ENCODE measurements around the gene GMPPA. TPM values are rescaled to one million over a fixed set of nuclear protein-coding genes. Genes with fewer than 3 reads are reported as not detected.
A peak's percentile ranks its signal among the peaks of the same experiment; 100 is the strongest.

Gene GMPPA
- total and polyA plus RNA-seq, 4 donors: 17.0 to 135 (median 40.4) TPM

DNA sequence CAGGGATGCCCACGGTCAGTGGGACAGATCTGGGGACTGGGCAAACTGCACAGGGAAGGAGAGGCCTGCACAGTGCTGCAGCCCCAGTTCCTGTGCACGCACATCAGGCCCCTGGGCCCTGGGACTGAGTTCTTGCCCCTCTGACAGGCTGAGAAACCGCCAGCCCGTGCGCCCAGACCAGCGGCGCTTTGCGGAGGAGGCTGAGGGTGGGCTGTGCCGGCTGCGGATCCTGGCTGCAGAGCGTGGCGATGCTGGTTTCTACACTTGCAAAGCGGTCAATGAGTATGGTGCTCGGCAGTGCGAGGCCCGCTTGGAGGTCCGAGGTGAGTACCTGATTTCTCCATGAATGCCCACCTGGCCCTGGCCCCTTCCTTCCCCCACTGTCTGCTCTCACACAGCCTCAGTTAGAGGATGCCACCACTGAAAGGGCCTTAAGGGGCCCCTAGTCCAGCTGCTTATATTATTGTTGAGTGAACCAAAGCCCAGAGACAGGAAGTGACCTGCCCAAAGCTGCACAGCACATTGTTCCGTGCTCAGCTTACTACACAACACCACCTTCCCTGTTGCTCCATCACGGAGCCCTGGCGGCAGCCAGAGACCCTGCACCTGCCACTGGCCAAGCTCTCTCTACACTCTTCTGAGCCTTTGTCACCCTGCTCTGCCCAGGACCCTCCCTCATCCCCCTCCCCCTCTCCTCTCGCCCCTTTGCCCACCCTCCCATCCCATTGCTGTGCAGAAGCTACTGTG, 34.2 kb upstream of the GMPPA start:
- intact Hi-C loops (cut with DNase I): loop anchor here (5.0 kb wide), 1 partner anchor 33 kb away; the partner anchor contains the start of gene GMPPA (in 2 of the 2)
- peak overlapping the region in 1 of 2 donors; percentile 31 for H3K27ac ChIP-seq (ENCODE audit: low read depth in 1 of 2, low read length in 2 of 2)
- H3K4me1 ChIP-seq (ENCODE audit: control insufficient read depth in 1 of 2, insufficient read depth in 2 of 2, low read length in 2 of 2): peaks cover 0 to 3% of the 10 kb centered on the region in 2 donors
- peaks cover 0 to 13% of the 10 kb centered on the region in 2 donors for H3K36me3 ChIP-seq (ENCODE audit: control insufficient read depth in 1 of 2, insufficient read depth in 2 of 2, low read length in 1 of 2)
- 80 to 83% methylated on average over 20 to 21 of the region's 21 CpGs for WGBS, 2 donors
- no peak for ATAC-seq (ENCODE audit: low FRiP score)
- H3K4me3 ChIP-seq (ENCODE audit: low read length in 2 of 2): no peak overlapping the region
- H3K27me3 ChIP-seq (ENCODE audit: control insufficient read depth in 1 of 2, insufficient read depth in 2 of 2, low read length in 1 of 2): no peaks in the 10 kb centered on the region
- H3K9me3 ChIP-seq (ENCODE audit: control insufficient read depth, low read length): no peaks in the 10 kb centered on the region
- DNase-seq: no peak

DNA sequence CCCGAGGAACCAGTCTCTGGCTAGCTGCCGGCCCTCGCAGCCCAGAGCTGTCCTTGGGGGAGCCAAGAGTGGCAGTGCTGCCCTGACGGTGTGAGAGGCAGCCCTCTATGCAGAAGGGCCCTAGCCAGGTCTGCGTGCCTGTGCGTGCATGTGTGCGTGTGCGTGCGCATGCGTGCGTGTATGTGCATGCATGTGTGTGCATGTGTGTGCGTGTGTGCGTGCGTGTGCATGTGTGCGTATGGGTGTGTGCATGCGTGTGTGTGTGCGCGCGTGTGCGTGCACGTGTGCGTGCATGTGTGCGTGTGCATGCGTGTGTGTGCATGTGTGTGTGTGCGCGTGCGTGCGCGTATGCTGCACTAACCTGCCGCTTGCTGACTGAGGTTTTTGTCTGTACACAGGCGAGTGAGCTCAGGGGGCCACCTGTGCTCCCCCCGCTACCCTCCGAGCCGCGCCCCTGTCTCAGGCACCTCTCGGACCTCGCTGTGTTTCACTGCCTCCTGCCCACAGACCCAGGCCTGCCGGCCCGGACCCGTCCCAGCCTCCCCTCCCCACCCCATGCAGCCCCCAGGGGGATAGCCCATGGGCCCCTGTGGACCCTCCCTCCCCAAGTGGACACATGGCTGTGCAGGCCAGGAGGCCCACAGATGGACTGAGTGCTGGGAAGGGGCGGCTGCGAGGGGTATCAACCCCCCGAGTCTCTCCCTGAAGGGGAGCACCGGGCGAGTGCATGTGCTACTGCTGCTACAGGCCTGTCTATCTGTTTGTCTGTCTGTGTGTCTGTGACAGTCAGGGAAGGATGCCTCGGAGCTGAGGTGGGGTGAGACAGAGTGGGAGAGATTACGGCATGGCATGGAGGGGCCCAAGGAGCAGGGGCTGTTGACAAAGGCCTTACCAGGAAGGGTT, 32.8 kb upstream of the GMPPA start:
- 79 to 83% methylated on average over 47 of the region's 47 CpGs for WGBS, 2 donors
- H3K27ac ChIP-seq (ENCODE audit: low read depth in 1 of 2, low read length in 2 of 2): peak overlapping the region in 1 of 2 donors; percentile 8
- intact Hi-C loops (cut with DNase I): no loop called here
- ATAC-seq (ENCODE audit: low FRiP score): no peak
- no peaks in the 10 kb centered on the region for H3K27me3 ChIP-seq (ENCODE audit: control insufficient read depth in 1 of 2, insufficient read depth in 2 of 2, low read length in 1 of 2)
- no peak for DNase-seq
- H3K9me3 ChIP-seq (ENCODE audit: control insufficient read depth, low read length): no peaks in the 10 kb centered on the region
- peaks cover 0 to 14% of the 10 kb centered on the region in 2 donors for H3K36me3 ChIP-seq (ENCODE audit: control insufficient read depth in 1 of 2, insufficient read depth in 2 of 2, low read length in 1 of 2)
- no peak overlapping the region for H3K4me3 ChIP-seq (ENCODE audit: low read length in 2 of 2)
- H3K4me1 ChIP-seq (ENCODE audit: control insufficient read depth in 1 of 2, insufficient read depth in 2 of 2, low read length in 2 of 2): no peaks in the 10 kb centered on the region

DNA sequence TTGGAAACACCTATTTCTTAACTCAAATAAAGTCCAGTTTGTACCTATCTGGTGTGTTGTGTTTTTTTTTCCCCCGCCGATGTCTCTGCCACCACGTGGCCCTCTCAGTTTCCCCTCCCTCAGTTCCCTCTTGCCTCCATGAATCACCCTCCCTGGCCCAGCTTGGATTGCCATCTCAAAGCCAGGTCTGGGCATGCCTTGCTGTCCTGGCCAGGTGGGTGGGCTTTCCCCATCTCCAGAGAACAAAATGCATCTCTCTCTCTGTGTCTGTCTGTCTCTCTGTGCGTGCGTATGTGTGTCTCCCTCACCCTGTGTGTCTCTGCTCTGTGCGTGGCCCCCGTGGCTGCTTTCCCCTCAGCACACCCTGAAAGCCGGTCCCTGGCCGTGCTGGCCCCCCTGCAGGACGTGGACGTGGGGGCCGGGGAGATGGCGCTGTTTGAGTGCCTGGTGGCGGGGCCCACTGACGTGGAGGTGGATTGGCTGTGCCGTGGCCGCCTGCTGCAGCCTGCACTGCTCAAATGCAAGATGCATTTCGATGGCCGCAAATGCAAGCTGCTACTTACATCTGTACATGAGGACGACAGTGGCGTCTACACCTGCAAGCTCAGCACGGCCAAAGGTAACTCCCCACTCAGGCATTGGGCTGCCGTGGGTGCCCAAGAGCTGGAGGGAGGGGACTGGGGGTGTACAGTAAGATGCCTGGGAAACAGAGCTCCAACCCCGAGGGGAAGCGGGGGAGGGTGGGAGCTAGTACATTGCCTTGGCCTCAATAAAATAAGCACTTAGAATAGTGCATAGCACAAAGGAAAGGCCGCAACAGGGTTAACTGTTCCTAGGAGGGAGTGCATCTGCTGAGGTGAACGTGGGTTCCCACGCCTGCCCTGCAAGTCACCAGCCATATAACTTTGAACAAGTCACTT, 31.6 kb upstream of the GMPPA start:
- intact Hi-C loops (cut with DNase I): no loop called here
- Histone ChIP-seq H3K36me3 (ENCODE audit: control insufficient read depth in 1 of 2, insufficient read depth in 2 of 2, low read length in 1 of 2) (peaks cover 0 to 15% of the 10 kb centered on the region in 2 donors), H3K27me3 (ENCODE audit: control insufficient read depth in 1 of 2, insufficient read depth in 2 of 2, low read length in 1 of 2) (no peaks in the 10 kb centered on the region), H3K4me1 (ENCODE audit: control insufficient read depth in 1 of 2, insufficient read depth in 2 of 2, low read length in 2 of 2) (no peaks in the 10 kb centered on the region), H3K4me3 (ENCODE audit: low read length in 2 of 2) (no peak overlapping the region), H3K27ac (ENCODE audit: low read depth in 1 of 2, low read length in 2 of 2) (peak overlapping the region in 1 of 2 donors; percentile 3), H3K9me3 (ENCODE audit: control insufficient read depth, low read length) (no peaks in the 10 kb centered on the region)
- ATAC-seq (ENCODE audit: low FRiP score): no peak
- DNase-seq: no peak
- 44 to 46% methylated on average over 28 of the region's 28 CpGs for WGBS, 2 donors

DNA sequence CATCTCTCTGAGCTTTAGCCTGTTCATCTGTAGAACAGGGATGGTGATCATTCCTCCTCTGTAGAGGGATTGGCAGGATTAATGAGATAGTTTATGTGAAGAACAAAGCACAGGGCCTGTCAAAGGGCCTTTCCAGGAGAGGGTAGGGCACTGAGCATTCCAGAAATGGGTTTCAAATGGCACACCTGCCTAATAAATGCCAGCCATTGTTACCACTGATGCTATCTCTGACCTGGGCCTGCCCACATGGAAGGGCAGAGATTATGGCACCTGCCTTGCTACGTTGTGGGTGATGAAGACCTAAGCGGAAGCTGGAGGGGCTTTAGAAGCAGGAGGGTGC, 31.0 kb upstream of the GMPPA start:
- peaks cover 0 to 16% of the 10 kb centered on the region in 2 donors for H3K36me3 ChIP-seq (ENCODE audit: control insufficient read depth in 1 of 2, insufficient read depth in 2 of 2, low read length in 1 of 2)
- H3K4me3 ChIP-seq (ENCODE audit: low read length in 2 of 2): no peak overlapping the region
- no peaks in the 10 kb centered on the region for H3K4me1 ChIP-seq (ENCODE audit: control insufficient read depth in 1 of 2, insufficient read depth in 2 of 2, low read length in 2 of 2)
- no peaks in the 10 kb centered on the region for H3K27me3 ChIP-seq (ENCODE audit: control insufficient read depth in 1 of 2, insufficient read depth in 2 of 2, low read length in 1 of 2)
- DNase-seq (no peak), ATAC-seq (ENCODE audit: low FRiP score) (no peak)
- WGBS, 2 donors: 60 to 61% methylated on average over 2 of the region's 2 CpGs
- no peaks in the 10 kb centered on the region for H3K9me3 ChIP-seq (ENCODE audit: control insufficient read depth, low read length)
- H3K27ac ChIP-seq (ENCODE audit: low read depth in 1 of 2, low read length in 2 of 2): no peak overlapping the region
- intact Hi-C loops (cut with DNase I): no loop called here

DNA sequence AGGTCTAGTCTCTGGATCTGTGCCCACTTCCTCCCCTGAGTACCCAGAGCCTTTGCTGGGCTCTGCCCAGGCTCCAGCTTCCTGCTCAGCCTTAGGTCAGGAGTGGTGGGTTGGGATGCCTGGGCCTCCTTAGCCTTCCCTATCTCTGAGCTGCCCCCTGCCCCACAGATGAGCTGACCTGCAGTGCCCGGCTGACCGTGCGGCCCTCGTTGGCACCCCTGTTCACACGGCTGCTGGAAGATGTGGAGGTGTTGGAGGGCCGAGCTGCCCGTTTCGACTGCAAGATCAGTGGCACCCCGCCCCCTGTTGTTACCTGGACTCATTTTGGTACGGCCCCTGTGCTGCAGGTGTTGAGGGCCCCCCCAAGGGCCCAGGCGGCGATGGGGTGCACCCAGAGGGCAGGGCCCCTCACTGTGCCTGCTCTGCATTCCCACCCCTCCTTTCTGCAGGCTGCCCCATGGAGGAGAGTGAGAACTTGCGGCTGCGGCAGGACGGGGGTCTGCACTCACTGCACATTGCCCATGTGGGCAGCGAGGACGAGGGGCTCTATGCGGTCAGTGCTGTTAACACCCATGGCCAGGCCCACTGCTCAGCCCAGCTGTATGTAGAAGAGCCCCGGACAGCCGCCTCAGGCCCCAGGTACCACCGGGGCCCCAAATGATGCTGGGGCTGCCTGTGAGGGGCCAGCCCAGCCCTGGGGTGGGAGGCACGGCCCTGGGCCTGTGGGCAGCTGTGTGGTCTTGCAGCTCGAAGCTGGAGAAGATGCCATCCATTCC, 30.1 kb upstream of the GMPPA start:
- Histone ChIP-seq H3K9me3 (ENCODE audit: control insufficient read depth, low read length) (no peaks in the 10 kb centered on the region), H3K36me3 (ENCODE audit: control insufficient read depth in 1 of 2, insufficient read depth in 2 of 2, low read length in 1 of 2) (peaks cover 0 to 21% of the 10 kb centered on the region in 2 donors), H3K27ac (ENCODE audit: low read depth in 1 of 2, low read length in 2 of 2) (peak overlapping the region in 1 of 2 donors; percentile 10), H3K4me1 (ENCODE audit: control insufficient read depth in 1 of 2, insufficient read depth in 2 of 2, low read length in 2 of 2) (no peaks in the 10 kb centered on the region), H3K27me3 (ENCODE audit: control insufficient read depth in 1 of 2, insufficient read depth in 2 of 2, low read length in 1 of 2) (no peaks in the 10 kb centered on the region), H3K4me3 (ENCODE audit: low read length in 2 of 2) (no peak overlapping the region)
- intact Hi-C loops (cut with DNase I): no loop called here
- ATAC-seq (ENCODE audit: low FRiP score) (no peak), DNase-seq (no peak)
- 77% methylated on average over 23 of the region's 23 CpGs for WGBS, 2 donors

DNA sequence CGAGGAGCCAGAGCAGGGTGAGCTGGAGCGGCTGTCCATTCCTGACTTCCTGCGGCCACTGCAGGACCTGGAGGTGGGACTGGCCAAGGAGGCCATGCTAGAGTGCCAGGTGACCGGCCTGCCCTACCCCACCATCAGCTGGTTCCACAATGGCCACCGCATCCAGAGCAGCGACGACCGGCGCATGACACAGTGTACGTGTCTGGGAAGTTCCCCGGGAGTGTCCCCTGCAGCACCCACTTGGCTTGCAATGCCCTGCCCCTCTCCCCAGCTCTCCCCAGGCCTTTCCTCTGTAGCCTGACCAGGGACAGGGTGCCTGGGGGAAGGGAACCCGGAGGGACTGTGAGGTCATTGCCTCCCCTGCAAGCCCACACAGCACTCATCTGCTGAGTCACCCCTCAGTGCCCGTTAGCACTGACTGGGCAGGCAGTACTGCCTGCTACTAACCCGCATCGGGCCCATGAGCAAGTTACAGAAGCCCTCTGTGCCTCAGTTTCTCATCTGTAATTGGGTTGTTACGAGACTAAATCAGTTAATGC, 29.4 kb upstream of the GMPPA start:
- no peaks in the 10 kb centered on the region for H3K27me3 ChIP-seq (ENCODE audit: control insufficient read depth in 1 of 2, insufficient read depth in 2 of 2, low read length in 1 of 2)
- ATAC-seq (ENCODE audit: low FRiP score) (no peak), DNase-seq (peak in 1 of 2 donors; percentile 80)
- no peaks in the 10 kb centered on the region for H3K4me1 ChIP-seq (ENCODE audit: control insufficient read depth in 1 of 2, insufficient read depth in 2 of 2, low read length in 2 of 2)
- peaks cover 0 to 22% of the 10 kb centered on the region in 2 donors for H3K36me3 ChIP-seq (ENCODE audit: control insufficient read depth in 1 of 2, insufficient read depth in 2 of 2, low read length in 1 of 2)
- WGBS, 2 donors: 57 to 58% methylated on average over 16 of the region's 16 CpGs
- intact Hi-C loops (cut with DNase I): no loop called here
- no peak overlapping the region for H3K4me3 ChIP-seq (ENCODE audit: low read length in 2 of 2)
- H3K9me3 ChIP-seq (ENCODE audit: control insufficient read depth, low read length): no peaks in the 10 kb centered on the region
- H3K27ac ChIP-seq (ENCODE audit: low read depth in 1 of 2, low read length in 2 of 2): peak overlapping the region in 1 of 2 donors; percentile 10

DNA sequence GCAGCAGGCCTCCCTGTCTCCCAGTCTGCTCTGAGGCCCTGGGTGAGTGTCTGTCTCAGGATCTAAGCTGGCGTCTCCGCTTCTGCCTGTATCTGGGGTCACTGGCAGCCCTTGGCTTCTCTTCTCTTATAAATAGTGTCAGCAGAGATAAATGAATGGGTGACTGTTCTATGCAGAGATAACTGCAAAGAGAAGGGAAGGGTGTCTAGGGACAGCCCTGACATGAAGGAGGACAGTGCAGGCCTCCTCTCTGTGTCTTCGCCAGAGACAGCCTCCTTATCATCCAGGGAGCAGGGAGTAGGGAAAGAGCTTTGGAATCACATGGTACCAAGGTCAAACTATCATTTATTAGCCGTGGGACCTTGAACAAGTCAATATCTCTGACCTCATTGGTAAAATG, 28.3 kb upstream of the GMPPA start:
- DNase-seq: no peak
- Histone ChIP-seq H3K27me3 (ENCODE audit: control insufficient read depth in 1 of 2, insufficient read depth in 2 of 2, low read length in 1 of 2) (no peaks in the 10 kb centered on the region), H3K4me1 (ENCODE audit: control insufficient read depth in 1 of 2, insufficient read depth in 2 of 2, low read length in 2 of 2) (no peaks in the 10 kb centered on the region), H3K4me3 (ENCODE audit: low read length in 2 of 2) (no peak overlapping the region), H3K9me3 (ENCODE audit: control insufficient read depth, low read length) (no peaks in the 10 kb centered on the region), H3K36me3 (ENCODE audit: control insufficient read depth in 1 of 2, insufficient read depth in 2 of 2, low read length in 1 of 2) (peaks cover 0 to 17% of the 10 kb centered on the region in 2 donors), H3K27ac (ENCODE audit: low read depth in 1 of 2, low read length in 2 of 2) (peak overlapping the region in 1 of 2 donors; percentile 7)
- no peak for ATAC-seq (ENCODE audit: low FRiP score)
- intact Hi-C loops (cut with DNase I): no loop called here
- WGBS, 2 donors: 75% methylated on average over 4 of the region's 4 CpGs
